HEK293T (cell line): ENCODE data around the gene ANO9.

Source experiments
- BHLHE40 ChIP-seq: fragments of 450-650 bp; IDR thresholded peaks from 2 replicates; pipeline ENCODE4 v1.6.1; 2016; ENCODE audit warnings: mild to moderate bottlenecking, moderate library complexity, borderline replicate concordance
- CTBP1 ChIP-seq: fragments of 450-650 bp; IDR thresholded peaks from 2 replicates; pipeline ENCODE4 v1.6.1; 2016; ENCODE audit warnings: borderline replicate concordance
- FOXA1 ChIP-seq: fragments of 450-650 bp; IDR thresholded peaks from 2 replicates; pipeline ENCODE4 v1.6.1; 2016; ENCODE audit warnings: mild to moderate bottlenecking
- L3MBTL2 ChIP-seq: fragments of 450-650 bp; conservative IDR thresholded peaks from 2 replicates; pipeline ENCODE4 v1.6.1; 2016; ENCODE audit warnings: mild to moderate bottlenecking
- NFRKB ChIP-seq: fragments of 450-650 bp; IDR thresholded peaks from 2 replicates; pipeline ENCODE4 v1.6.1; 2016; ENCODE audit warnings: mild to moderate bottlenecking, moderate library complexity
- SP1 ChIP-seq: fragments of 450-650 bp; IDR thresholded peaks from 2 replicates; pipeline ENCODE4 v1.6.1; 2017
- SUZ12 ChIP-seq: fragments of 450-650 bp; IDR thresholded peaks from 2 replicates; pipeline ENCODE4 v1.6.1; 2016; ENCODE audit warnings: mild to moderate bottlenecking
- TARDBP ChIP-seq: fragments of 450-650 bp; IDR thresholded peaks from 2 replicates; pipeline ENCODE4 v1.6.1; 2016
- ZNF384 ChIP-seq: fragments of 450-650 bp; IDR thresholded peaks from 2 replicates; pipeline ENCODE4 v1.6.1; 2016
- TF ChIP-seq, protein P1 (sequence below): fragments of 450-650 bp; IDR thresholded peaks from 2 replicates; pipeline ENCODE4 v1.6.1; 2016

DNA sequence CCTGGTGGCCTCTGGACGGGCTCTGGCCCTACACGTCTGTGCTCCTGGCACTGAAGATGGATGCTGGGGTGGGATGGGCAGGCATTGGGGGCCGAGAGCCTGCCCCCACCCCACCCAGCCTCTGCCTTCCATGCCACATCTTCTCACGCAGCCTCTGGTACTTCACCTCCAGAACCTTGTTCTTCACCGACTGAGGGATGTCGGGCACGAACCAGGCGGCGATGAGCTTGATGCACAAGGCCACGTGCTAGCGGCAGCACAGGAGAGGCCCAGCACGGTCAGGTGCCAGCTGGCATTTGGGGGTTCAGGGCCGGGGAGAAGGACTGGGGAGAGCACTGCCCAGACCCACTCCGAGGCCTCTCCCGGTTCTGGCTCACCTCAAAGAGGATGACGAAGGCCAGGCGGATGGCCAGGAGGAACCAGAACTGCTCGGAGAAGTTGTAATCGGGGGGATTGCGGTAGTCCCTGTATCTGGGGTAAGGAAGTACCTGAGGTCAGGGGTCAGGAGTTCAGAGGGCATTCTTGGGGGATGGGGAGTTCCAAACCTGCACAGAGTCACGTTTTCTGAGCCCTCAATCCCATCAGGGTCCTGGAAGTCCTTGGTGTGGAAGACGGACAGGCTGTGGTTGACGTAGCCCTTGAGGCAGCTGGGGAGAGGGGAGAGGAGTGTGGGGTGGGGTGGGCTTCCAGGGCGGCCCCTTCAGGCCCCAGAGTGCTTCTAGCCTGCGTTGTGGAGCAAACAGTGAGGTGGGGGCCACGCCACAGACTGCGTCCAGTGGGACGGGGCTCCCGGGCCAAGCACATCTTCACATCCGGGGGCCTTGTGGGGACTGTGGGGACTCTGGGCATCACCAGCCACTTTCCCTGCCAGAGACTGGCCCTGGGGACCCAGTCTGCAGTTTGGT is 23.2 kb downstream of the ANO9 start:
- TF ChIP-seq, protein P1, sequence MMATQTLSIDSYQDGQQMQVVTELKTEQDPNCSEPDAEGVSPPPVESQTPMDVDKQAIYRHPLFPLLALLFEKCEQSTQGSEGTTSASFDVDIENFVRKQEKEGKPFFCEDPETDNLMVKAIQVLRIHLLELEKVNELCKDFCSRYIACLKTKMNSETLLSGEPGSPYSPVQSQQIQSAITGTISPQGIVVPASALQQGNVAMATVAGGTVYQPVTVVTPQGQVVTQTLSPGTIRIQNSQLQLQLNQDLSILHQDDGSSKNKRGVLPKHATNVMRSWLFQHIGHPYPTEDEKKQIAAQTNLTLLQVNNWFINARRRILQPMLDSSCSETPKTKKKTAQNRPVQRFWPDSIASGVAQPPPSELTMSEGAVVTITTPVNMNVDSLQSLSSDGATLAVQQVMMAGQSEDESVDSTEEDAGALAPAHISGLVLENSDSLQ, result no peak
- TF ChIP-seq NFRKB (no peak), FOXA1 (no peak), SP1 (no peak), SUZ12 (no peak), BHLHE40 (no peak), L3MBTL2 (no peak), TARDBP (no peak), CTBP1 (no peak), ZNF384 (no peak)
